Activated T-cell treated with anti-CD3 and anti-CD28 coated beads for 24 hours (primary cell): ENCODE measurements around the gene ZNF8.
A peak's percentile ranks its signal among the peaks of the same experiment; 100 is the strongest.
"Not testable (repeated sequence)": the region's sequence is repeated elsewhere in the genome, so short reads cannot be mapped to it uniquely, and the experiment has no call there.

Source experiments
- DNase-seq: peaks from one replicate; pipeline ENCODE4 v3.0.0-alpha.2; 2020; ENCODE audit warnings: low read depth

ZNF8 gene

GRCh38 chr19:58296104-58296503, 17.3 kb downstream of the ZNF8 start:
- no peak for DNase-seq

- DNase-seq = no peak
These were observed 21.9 kb downstream of the ZNF8 start for GRCh38 chr19:58300620-58301019.

GRCh38 chr19:58304255-58304654, 25.5 kb downstream of the ZNF8 start:
- DNase-seq = no peak

- no peak for DNase-seq
These were observed 26.0 kb downstream of the ZNF8 start for GRCh38 chr19:58304748-58305064.

- DNase-seq = peak; percentile 93
These were observed 26.5 kb downstream of the ZNF8 start, which contains the start of gene ERVK3-1 for GRCh38 chr19:58305065-58305931. TSS of gene ERVK3-1 (plus strand) at chr19:58305377. CDS start at chr19:58312169, 6,792 bp downstream.

GRCh38 chr19:58305932-58306323, 27.2 kb downstream of the ZNF8 start:
- DNase-seq = no peak

- DNase-seq = no peak
These were observed 29.0 kb downstream of the ZNF8 start for GRCh38 chr19:58307736-58308135.

GRCh38 chr19:58310685-58311084, 31.9 kb downstream of the ZNF8 start:
- DNase-seq = not testable (repeated sequence)

- no peak for DNase-seq
These were observed 32.6 kb downstream of the ZNF8 start for GRCh38 chr19:58311345-58311865.

GRCh38 chr19:58315580-58315979, 36.8 kb downstream of the ZNF8 start:
- no peak for DNase-seq

- DNase-seq = no peak
These were observed 38.8 kb downstream of the ZNF8 start for GRCh38 chr19:58317476-58318072.

GRCh38 chr19:58318297-58318696, 39.5 kb downstream of the ZNF8 start:
- DNase-seq = no peak

- no peak for DNase-seq
These were observed 40.5 kb downstream of the ZNF8 start for GRCh38 chr19:58319241-58319640.

- DNase-seq = no peak
These were observed 46.7 kb downstream of the ZNF8 start for GRCh38 chr19:58325311-58326022.

GRCh38 chr19:58326501-58326913, 47.8 kb downstream of the ZNF8 start:
- no peak for DNase-seq

GRCh38 chr19:58326914-58327726, 48.4 kb downstream of the ZNF8 start, which contains the start of gene ZSCAN22:
TSS of gene ZSCAN22 (plus strand) at chr19:58326994. CDS start at chr19:58334803, 7,809 bp downstream.
- DNase-seq = peak; percentile 84

GRCh38 chr19:58328999-58329398, 50.2 kb downstream of the ZNF8 start:
- no peak for DNase-seq

GRCh38 chr19:58330458-58330857, 51.7 kb downstream of the ZNF8 start:
- DNase-seq = no peak

GRCh38 chr19:58332697-58333096, 53.9 kb downstream of the ZNF8 start:
- DNase-seq = no peak

- no peak for DNase-seq
These were observed 56.0 kb downstream of the ZNF8 start for GRCh38 chr19:58334691-58335249.

- no peak for DNase-seq
These were observed 56.9 kb downstream of the ZNF8 start for GRCh38 chr19:58335630-58336029.
